ENCODE data around the gene GDPD3. TPM values are rescaled to one million over a fixed set of nuclear protein-coding genes. Genes with fewer than 3 reads are reported as not detected.

The GDPD3 gene
- total and polyA plus RNA-seq, 2 of the 13 experiments (the other 11 are each of a cell fraction or from before 2014, with no cell fraction given): 18.7 to 20.6 TPM

GRCh38 chr16:30054959-30055553, 58.3 kb downstream of the GDPD3 start (continued):
- 0 out of 2 replicates have a peak, but pooled peaks have one; percentile 55 for TF ChIP-seq ZNF501 (CRISPR knock-in tag; IDR thresholded peaks at IDR 0.05)
- TF ChIP-seq POLR2AphosphoS5 (IDR thresholded peaks at IDR 0.05; ENCODE audit: low read depth, low read length): no peak
- peak; percentile 9; the same call in 1 of the 2 replicates for TF ChIP-seq ZBTB33 (CRISPR knock-in tag; IDR thresholded peaks at IDR 0.05)
- peak; percentile 48; the same call in 1 of the 2 replicates for TF ChIP-seq ELF1 (CRISPR knock-in tag; IDR thresholded peaks at IDR 0.05)
- peak; percentile 57; the same call in 1 of the 2 replicates for TF ChIP-seq RXRB (CRISPR knock-in tag; IDR thresholded peaks at IDR 0.05; ENCODE audit: borderline replicate concordance)
- TF ChIP-seq PATZ1 (CRISPR knock-in tag; IDR thresholded peaks at IDR 0.05): peak; percentile 73
- TF ChIP-seq SMAD3 (CRISPR knock-in tag; IDR thresholded peaks at IDR 0.05): 0 out of 2 replicates have a peak, but pooled peaks have one; percentile 16
- peak; percentile 49; the same call in 1 of the 2 replicates for TF ChIP-seq THAP11 (CRISPR knock-in tag; IDR thresholded peaks at IDR 0.05)
- TF ChIP-seq ZNF34 (CRISPR knock-in tag; IDR thresholded peaks at IDR 0.05; ENCODE audit: borderline replicate concordance): no peak
- TF ChIP-seq ZBTB25 (CRISPR knock-in tag; IDR thresholded peaks at IDR 0.05): peak; percentile 52; the same call in 1 of the 2 replicates
- TF ChIP-seq SAP130 (CRISPR knock-in tag; IDR thresholded peaks at IDR 0.05; ENCODE audit: low read depth): peak; percentile 72
- peak; percentile 52; the same call in 1 of the 2 replicates for TF ChIP-seq HDAC1 (CRISPR knock-in tag; IDR thresholded peaks at IDR 0.05)
- TF ChIP-seq ZNF124 (CRISPR knock-in tag; IDR thresholded peaks at IDR 0.05): peak; percentile 74; the same call in 1 of the 2 replicates
- TF ChIP-seq KDM4B (CRISPR knock-in tag; IDR thresholded peaks at IDR 0.05): 0 out of 2 replicates have a peak, but pooled peaks have one; percentile 61
- 0 out of 2 replicates have a peak, but pooled peaks have one; percentile 32 for TF ChIP-seq ZNF598 (CRISPR knock-in tag; IDR thresholded peaks at IDR 0.05; ENCODE audit: borderline replicate concordance)
- no peak for TF ChIP-seq CHD4 (IDR thresholded peaks at IDR 0.05; ENCODE audit: borderline replicate concordance, low read length)
- no peak for TF ChIP-seq TBP (CRISPR knock-in tag; IDR thresholded peaks at IDR 0.05)
- 0 out of 2 replicates have a peak, but pooled peaks have one; percentile 49 for TF ChIP-seq KDM5B (CRISPR knock-in tag; IDR thresholded peaks at IDR 0.05; ENCODE audit: borderline replicate concordance)
- no peak for TF ChIP-seq GMEB1 (CRISPR knock-in tag; IDR thresholded peaks at IDR 0.05; ENCODE audit: borderline replicate concordance)
- TF ChIP-seq ZNF605 (CRISPR knock-in tag; IDR thresholded peaks at IDR 0.05): 0 out of 2 replicates have a peak, but pooled peaks have one; percentile 25
- peak; percentile 65; the same call in 1 of the 2 replicates for TF ChIP-seq RXRA (CRISPR knock-in tag; IDR thresholded peaks at IDR 0.05)
- TF ChIP-seq ZNF232 (CRISPR knock-in tag; IDR thresholded peaks at IDR 0.05; ENCODE audit: borderline replicate concordance): peak; percentile 65; the same call in 1 of the 2 replicates
- peak; percentile 69; the same call in 1 of the 2 replicates for TF ChIP-seq ZSCAN21 (CRISPR knock-in tag; IDR thresholded peaks at IDR 0.05; ENCODE audit: borderline replicate concordance)
- TF ChIP-seq RBAK (CRISPR knock-in tag; IDR thresholded peaks at IDR 0.05): 0 out of 2 replicates have a peak, but pooled peaks have one; percentile 26

All from HepG2 (cell line).